Activated CD4-positive, CD25-positive, alpha-beta regulatory T cell treated with anti-CD3 and anti-CD28 coated beads, Interleukin-2, amount 50 U/mL, for 24 hours (primary cell): Measurements from ENCODE around the gene IFT81.

Experiments used
- ATAC-seq, 2 donors: fragments of 150-1000 bp; cut with Tn5 transposase; one replicate each; pipeline ENCODE4 v1.10.0; 2021; ENCODE audit warnings: mild to moderate bottlenecking in 1 of 2, moderate library complexity in 1 of 2

Gene IFT81

GRCh38 chr12:110165540-110166159 is 41.5 kb downstream of the IFT81 start:
- ATAC-seq = no peak

- no peak for ATAC-seq
These were observed 44.7 kb downstream of the IFT81 start for GRCh38 chr12:110168732-110169455.

GRCh38 chr12:110170535-110171185 is 46.5 kb downstream of the IFT81 start:
- no peak for ATAC-seq

- ATAC-seq = no peak
These were observed 47.0 kb downstream of the IFT81 start for GRCh38 chr12:110171186-110171538.

- no peak for ATAC-seq
These were observed 47.5 kb downstream of the IFT81 start for GRCh38 chr12:110171636-110172035.

- ATAC-seq = no peak
These were observed 50.3 kb downstream of the IFT81 start for GRCh38 chr12:110174373-110174996.

- ATAC-seq = no peak
These were observed 51.0 kb downstream of the IFT81 start for GRCh38 chr12:110175201-110175600.

- no peak for ATAC-seq
These were observed 52.6 kb downstream of the IFT81 start for GRCh38 chr12:110176745-110177144.

GRCh38 chr12:110179291-110179690 is 55.1 kb downstream of the IFT81 start:
- ATAC-seq = no peak

GRCh38 chr12:110180591-110181005 is 56.4 kb downstream of the IFT81 start:
- ATAC-seq = no peak

GRCh38 chr12:110182281-110182680 is 58.1 kb downstream of the IFT81 start:
- no peak for ATAC-seq

GRCh38 chr12:110183386-110183785 is 59.2 kb downstream of the IFT81 start:
- no peak for ATAC-seq

GRCh38 chr12:110185626-110186025 is 61.5 kb downstream of the IFT81 start:
- ATAC-seq = no peak

GRCh38 chr12:110186059-110186458 is 61.9 kb downstream of the IFT81 start:
- no peak for ATAC-seq

GRCh38 chr12:110193196-110193595 is 69.0 kb downstream of the IFT81 start:
- no peak for ATAC-seq

- ATAC-seq = no peak
These were observed 72.8 kb downstream of the IFT81 start for GRCh38 chr12:110197003-110197402.

GRCh38 chr12:110198386-110198785 is 74.2 kb downstream of the IFT81 start:
- no peak for ATAC-seq

GRCh38 chr12:110199339-110200123 is 75.4 kb downstream of the IFT81 start:
- ATAC-seq = no peak

- ATAC-seq = no peak
These were observed 75.9 kb downstream of the IFT81 start for GRCh38 chr12:110200124-110200417.

GRCh38 chr12:110201995-110202394 is 77.8 kb downstream of the IFT81 start:
- no peak for ATAC-seq

GRCh38 chr12:110203546-110203945 is 79.4 kb downstream of the IFT81 start:
- no peak for ATAC-seq

- ATAC-seq = no peak
These were observed 81.8 kb downstream of the IFT81 start for GRCh38 chr12:110205931-110206330.
